Measurements from ENCODE around the gene HDAC7.

The HDAC7 gene

DNA sequence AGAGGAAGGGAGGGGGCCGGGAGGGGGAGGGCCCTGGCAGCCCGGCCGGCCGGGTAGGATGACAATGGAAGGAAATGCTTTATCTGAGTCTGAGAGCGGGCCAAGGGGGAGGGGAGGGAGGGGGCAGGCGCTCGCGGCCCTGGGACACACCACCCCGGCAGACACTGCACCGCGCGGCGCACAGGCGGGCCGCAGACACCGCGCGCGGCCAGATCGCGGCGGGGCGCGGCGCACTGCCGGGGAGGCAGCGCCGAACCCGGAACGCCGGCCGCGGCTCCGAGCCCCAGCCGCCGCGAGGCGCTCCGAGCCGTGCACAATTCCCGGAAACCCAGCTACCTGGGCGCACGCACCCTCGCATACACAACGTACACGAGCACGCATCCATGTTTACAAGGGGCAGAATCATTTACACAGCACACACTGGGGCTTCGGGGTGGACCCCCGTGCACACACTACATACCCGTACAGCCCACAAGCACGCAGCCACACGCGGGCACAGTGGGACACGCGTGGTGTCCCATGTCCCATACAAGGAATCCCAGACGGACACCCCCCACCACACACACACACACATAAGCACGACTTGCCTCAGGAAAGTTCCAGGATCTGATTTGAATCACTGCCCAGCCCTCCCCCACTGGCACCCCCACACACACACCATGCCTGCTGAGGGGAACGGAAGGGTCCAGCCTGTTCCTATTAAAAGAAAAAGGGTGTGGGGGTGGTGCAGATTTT, at the start of gene HDAC7:
TSS of gene HDAC7 (minus strand) at position 8 of the 735 bp plus-strand sequence. CDS start 118 bp downstream, outside the sequence.
- TF ChIP-seq, protein P1, sequence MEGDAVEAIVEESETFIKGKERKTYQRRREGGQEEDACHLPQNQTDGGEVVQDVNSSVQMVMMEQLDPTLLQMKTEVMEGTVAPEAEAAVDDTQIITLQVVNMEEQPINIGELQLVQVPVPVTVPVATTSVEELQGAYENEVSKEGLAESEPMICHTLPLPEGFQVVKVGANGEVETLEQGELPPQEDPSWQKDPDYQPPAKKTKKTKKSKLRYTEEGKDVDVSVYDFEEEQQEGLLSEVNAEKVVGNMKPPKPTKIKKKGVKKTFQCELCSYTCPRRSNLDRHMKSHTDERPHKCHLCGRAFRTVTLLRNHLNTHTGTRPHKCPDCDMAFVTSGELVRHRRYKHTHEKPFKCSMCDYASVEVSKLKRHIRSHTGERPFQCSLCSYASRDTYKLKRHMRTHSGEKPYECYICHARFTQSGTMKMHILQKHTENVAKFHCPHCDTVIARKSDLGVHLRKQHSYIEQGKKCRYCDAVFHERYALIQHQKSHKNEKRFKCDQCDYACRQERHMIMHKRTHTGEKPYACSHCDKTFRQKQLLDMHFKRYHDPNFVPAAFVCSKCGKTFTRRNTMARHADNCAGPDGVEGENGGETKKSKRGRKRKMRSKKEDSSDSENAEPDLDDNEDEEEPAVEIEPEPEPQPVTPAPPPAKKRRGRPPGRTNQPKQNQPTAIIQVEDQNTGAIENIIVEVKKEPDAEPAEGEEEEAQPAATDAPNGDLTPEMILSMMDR (IDR thresholded peaks at IDR 0.05; ENCODE audit: low read depth, low read length), result no peak
- DNase-seq (ENCODE audit: low read depth in 2 of 2), result peak; percentile 90 to 95
- peak within 1 kb of the TSS; percentile 89 to 95 for H3K4me3 ChIP-seq (replicated peaks in 1 of 2; ENCODE audit: low read depth in 2 of 2, low read length in 2 of 2)

DNA sequence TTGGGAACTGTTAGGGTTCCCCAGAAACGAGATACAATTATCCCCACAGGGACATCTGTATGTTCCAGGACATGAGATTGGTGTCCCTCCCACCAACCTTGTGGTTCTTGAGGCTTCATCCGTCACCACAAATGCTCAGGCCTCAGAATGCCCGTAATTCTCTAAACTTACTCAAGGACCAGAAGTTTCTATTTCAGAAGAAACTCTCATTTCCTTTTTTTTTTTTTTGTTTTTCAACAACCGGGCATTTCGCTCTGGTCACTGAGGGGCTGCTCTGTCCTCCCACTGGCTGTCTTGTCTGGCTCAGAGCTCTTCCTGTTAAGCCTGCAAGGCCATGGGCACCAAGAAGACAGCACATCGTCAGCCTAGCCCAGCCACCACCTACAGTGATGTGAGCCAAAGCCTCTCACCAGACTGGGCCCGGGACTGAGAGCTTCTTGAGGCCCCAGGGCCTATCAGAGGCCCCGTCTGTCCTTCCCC, 48.9 kb upstream of the HDAC7 start:
- TF ChIP-seq, protein P1 (IDR thresholded peaks at IDR 0.05; ENCODE audit: low read depth, low read length), result no peak
- no peak overlapping the region for H3K4me3 ChIP-seq (replicated peaks in 1 of 2; ENCODE audit: low read depth in 2 of 2, low read length in 2 of 2)
- DNase-seq (ENCODE audit: low read depth in 2 of 2), result no peak

DNA sequence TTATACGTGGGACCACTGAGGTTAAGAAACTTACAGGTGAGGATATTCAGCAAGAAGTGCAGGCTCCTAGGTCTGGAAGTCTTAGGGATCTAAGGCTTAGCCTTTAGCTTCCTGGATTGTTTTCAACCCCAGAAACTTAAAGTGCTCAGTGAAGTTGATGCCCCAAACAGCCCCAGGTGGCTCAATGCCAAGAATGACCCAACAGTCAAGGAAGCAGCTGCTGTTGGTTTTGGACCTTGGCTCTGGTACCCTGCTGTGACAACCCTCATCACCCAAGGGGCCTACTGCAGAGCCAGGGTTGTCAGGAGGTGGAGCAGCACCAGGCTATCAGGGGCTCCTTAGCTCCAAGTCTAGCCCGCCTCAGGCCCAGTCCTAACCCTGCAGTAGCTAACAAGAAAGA, 48.3 kb upstream of the HDAC7 start:
- TF ChIP-seq, protein P1 (IDR thresholded peaks at IDR 0.05; ENCODE audit: low read depth, low read length), result no peak
- no peak overlapping the region for H3K4me3 ChIP-seq (replicated peaks in 1 of 2; ENCODE audit: low read depth in 2 of 2, low read length in 2 of 2)
- DNase-seq (ENCODE audit: low read depth in 2 of 2), result peak; percentile 34 to 37

DNA sequence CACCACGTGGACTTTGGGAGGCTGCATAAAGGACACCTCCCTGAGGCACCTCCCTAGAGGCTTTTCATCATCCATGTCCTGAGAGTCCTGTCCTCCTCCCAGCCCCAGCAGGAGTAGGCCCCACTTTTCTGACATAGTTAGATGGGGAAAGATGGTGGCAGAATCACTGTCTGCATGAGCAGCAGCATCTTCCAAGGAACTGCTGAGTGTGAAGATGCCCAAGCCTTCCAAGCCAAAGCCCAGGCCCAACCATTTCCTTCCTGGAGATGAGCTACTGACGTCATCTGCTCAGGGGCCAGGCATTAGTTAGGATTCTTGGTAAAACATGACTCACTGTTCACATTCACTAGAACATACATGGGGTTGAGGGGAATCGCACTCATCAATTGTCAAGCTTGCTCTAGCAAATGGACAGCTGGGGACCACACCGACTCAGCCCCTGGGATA, 47.8 kb upstream of the HDAC7 start:
- TF ChIP-seq, protein P1 (IDR thresholded peaks at IDR 0.05; ENCODE audit: low read depth, low read length), result no peak
- H3K4me3 ChIP-seq (replicated peaks in 1 of 2; ENCODE audit: low read depth in 2 of 2, low read length in 2 of 2), result no peak overlapping the region
- DNase-seq (ENCODE audit: low read depth in 2 of 2), result peak; percentile 83 to 93

DNA sequence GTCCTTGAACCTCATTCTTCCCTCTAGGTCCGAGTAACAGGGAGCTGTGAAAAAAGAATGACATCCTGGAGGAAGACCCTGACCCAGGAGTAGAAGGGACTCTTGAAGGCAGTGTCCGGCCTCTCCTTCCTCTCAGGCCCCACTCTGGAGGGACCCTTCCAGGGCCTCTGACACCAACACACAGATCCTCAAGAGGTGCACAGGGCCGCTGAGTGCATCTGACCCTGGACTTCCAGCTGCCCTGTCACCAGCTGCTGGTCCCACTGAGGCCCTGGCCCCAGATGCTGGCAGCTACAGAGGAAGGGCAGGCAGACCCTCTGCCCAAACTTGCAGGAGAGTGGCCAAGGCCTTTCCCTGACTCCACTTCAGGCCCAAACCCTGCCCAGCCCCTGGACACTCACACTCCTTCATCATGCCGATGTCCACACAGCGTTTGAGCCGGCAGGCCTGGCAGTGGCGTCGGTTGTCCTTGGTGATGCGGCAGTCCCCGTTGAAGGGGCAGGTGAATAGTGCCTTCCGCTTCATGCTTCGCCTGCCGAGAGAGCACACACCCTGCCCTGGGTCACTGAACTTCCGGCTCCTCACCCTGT, 45.0 kb upstream of the HDAC7 start:
- no peak overlapping the region for H3K4me3 ChIP-seq (replicated peaks in 1 of 2; ENCODE audit: low read depth in 2 of 2, low read length in 2 of 2)
- TF ChIP-seq, protein P1 (IDR thresholded peaks at IDR 0.05; ENCODE audit: low read depth, low read length), result no peak
- DNase-seq (ENCODE audit: low read depth in 2 of 2), result no peak

DNA sequence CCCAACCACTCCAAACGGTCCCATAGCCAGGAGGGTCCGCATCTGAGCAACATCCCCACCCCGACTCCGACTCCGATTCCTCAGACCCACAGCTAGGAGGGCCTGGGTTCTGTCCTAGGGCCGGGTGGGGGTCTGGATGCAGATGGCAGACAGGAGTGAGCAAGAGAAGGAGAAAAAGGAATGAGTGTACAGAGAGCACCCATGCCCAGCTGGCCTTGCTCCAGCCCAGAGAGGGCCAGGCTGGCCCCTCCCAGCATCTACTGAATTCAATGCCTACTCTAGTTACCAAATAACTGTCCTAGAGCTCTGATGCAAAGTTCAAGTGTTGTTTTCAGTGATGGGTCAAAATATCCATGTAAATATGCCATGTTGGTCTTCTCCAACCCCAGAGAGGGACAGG, 44.3 kb upstream of the HDAC7 start:
- DNase-seq (ENCODE audit: low read depth in 2 of 2), result no peak
- TF ChIP-seq, protein P1 (IDR thresholded peaks at IDR 0.05; ENCODE audit: low read depth, low read length), result no peak
- H3K4me3 ChIP-seq (replicated peaks in 1 of 2; ENCODE audit: low read depth in 2 of 2, low read length in 2 of 2), result no peak overlapping the region

Data from cardiac fibroblast (primary cell).